ENCODE results near the gene KIAA0586.
"Not testable (repeated sequence)": the region's sequence is repeated elsewhere in the genome, so short reads cannot be mapped to it uniquely, and the experiment has no call there.

KIAA0586 gene

DNA sequence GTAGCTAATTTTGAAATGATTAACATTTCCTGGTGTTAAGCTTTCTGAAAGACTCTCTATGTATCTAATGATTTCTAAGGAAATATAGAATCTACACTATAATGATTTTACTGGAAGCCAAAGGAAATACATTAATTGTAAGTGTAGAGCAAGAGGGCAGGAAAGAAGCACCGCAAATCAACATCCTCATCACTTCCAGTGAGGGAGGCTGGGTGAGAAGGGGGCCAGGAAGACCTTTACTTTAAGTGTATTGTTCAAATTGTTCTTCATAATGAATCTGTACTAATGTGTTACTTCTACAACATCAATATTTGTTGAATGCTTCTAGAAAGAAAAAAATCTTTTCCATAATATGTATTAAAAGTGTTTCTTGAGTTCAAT is 144.9 kb downstream of the KIAA0586 start:
- Histone ChIP-seq H3K27me3 (ENCODE audit: control insufficient read depth, insufficient read depth, low read length) (no peaks in the 10 kb centered on the region), H3K4me3 (ENCODE audit: low read length) (no peak overlapping the region), H3K4me1 (ENCODE audit: control insufficient read depth, low read depth, low read length) (no peaks in the 10 kb centered on the region), H3K27ac (ENCODE audit: low read length) (no peak overlapping the region), H3K9me3 (ENCODE audit: control insufficient read depth, low read depth, low read length) (no peaks in the 10 kb centered on the region), H3K36me3 (ENCODE audit: control insufficient read depth, low read depth, low read length) (no peaks in the 10 kb centered on the region), H3K9ac (ENCODE audit: low read length) (no peak overlapping the region)

DNA sequence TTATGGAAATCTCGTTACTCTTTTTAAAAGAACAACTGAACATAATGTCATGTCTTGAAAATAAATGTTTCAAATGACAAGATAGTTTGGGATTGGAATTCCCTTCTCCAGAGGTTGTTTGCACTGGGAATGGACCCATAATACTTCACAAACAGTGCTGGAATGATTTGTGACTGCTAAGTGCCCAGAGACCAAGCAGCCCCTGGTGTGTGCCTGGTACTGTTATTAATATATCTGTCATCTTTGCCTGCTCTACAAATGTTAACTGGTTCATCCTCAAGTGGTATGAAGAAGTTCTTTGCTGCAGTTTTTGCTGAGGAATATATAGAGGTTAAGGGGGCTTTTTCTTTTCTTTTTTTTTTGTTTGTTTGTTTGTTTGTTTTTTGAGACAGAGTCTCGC is 145.3 kb downstream of the KIAA0586 start:
- no peaks in the 10 kb centered on the region for H3K4me1 ChIP-seq (ENCODE audit: control insufficient read depth, low read depth, low read length)
- H3K27me3 ChIP-seq (ENCODE audit: control insufficient read depth, insufficient read depth, low read length) = no peaks in the 10 kb centered on the region
- H3K9ac ChIP-seq (ENCODE audit: low read length) = no peak overlapping the region
- no peak overlapping the region for H3K27ac ChIP-seq (ENCODE audit: low read length)
- no peaks in the 10 kb centered on the region for H3K9me3 ChIP-seq (ENCODE audit: control insufficient read depth, low read depth, low read length)
- H3K36me3 ChIP-seq (ENCODE audit: control insufficient read depth, low read depth, low read length) = no peaks in the 10 kb centered on the region
- no peak overlapping the region for H3K4me3 ChIP-seq (ENCODE audit: low read length)

- Histone ChIP-seq H3K4me1 (ENCODE audit: control insufficient read depth, low read depth, low read length) (no peaks in the 10 kb centered on the region), H3K9me3 (ENCODE audit: control insufficient read depth, low read depth, low read length) (no peaks in the 10 kb centered on the region), H3K9ac (ENCODE audit: low read length) (no peak overlapping the region), H3K27ac (ENCODE audit: low read length) (no peak overlapping the region), H3K27me3 (ENCODE audit: control insufficient read depth, insufficient read depth, low read length) (no peaks in the 10 kb centered on the region), H3K4me3 (ENCODE audit: low read length) (no peak overlapping the region), H3K36me3 (ENCODE audit: control insufficient read depth, low read depth, low read length) (no peaks in the 10 kb centered on the region)
These were observed 147.1 kb downstream of the KIAA0586 start for GRCh38 chr14:58574623-58575022.

DNA sequence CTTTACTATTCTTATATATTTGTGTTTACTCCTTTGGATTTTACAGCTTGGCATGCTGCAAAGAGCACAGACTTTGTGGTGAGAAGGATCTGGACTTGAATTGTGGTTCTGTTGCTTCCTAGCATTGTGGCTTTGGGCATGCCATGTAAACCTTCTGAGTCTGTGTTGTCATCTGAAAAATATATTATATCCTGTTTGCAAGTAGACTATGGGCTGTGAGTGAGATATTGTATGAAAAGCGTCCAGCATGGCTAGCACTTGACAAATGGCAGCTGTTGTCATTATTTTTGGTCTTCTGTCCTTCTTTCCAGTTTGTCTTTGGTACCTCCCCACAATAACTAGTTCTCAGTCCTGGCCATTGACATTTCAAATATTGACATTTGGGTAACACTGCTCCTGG is 148.4 kb downstream of the KIAA0586 start:
- H3K9me3 ChIP-seq (ENCODE audit: control insufficient read depth, low read depth, low read length) = no peaks in the 10 kb centered on the region
- H3K27me3 ChIP-seq (ENCODE audit: control insufficient read depth, insufficient read depth, low read length) = no peaks in the 10 kb centered on the region
- no peaks in the 10 kb centered on the region for H3K4me1 ChIP-seq (ENCODE audit: control insufficient read depth, low read depth, low read length)
- H3K36me3 ChIP-seq (ENCODE audit: control insufficient read depth, low read depth, low read length) = no peaks in the 10 kb centered on the region
- no peak overlapping the region for H3K4me3 ChIP-seq (ENCODE audit: low read length)
- H3K9ac ChIP-seq (ENCODE audit: low read length) = no peak overlapping the region
- no peak overlapping the region for H3K27ac ChIP-seq (ENCODE audit: low read length)

DNA sequence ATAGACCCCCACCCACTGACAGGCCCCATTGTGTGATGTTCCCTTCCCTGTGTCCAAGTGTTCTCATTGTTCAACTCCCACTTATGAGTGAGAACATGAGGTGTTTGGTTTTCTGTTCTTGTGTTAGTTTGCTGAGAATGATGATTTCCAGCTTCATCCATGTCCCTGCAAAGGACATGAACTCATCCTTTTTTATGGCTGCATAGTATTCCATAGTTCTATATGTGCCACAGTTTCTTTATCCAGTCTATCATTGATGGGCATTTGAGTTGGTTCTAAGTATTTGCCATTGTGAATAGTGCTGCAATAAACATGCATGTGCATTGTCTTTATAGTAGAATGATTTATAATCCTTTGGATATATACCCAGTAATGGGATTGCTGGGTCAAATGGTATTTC is 152.5 kb downstream of the KIAA0586 start:
- not testable (repeated sequence) for H3K9me3 ChIP-seq (ENCODE audit: control insufficient read depth, low read depth, low read length); H3K4me3 ChIP-seq (ENCODE audit: low read length); H3K27me3 ChIP-seq (ENCODE audit: control insufficient read depth, insufficient read depth, low read length); H3K36me3 ChIP-seq (ENCODE audit: control insufficient read depth, low read depth, low read length); H3K27ac ChIP-seq (ENCODE audit: low read length); H3K9ac ChIP-seq (ENCODE audit: low read length); H3K4me1 ChIP-seq (ENCODE audit: control insufficient read depth, low read depth, low read length)

- H3K9me3 ChIP-seq (ENCODE audit: control insufficient read depth, low read depth, low read length); H3K9ac ChIP-seq (ENCODE audit: low read length); H3K4me1 ChIP-seq (ENCODE audit: control insufficient read depth, low read depth, low read length); H3K27me3 ChIP-seq (ENCODE audit: control insufficient read depth, insufficient read depth, low read length); H3K27ac ChIP-seq (ENCODE audit: low read length); H3K4me3 ChIP-seq (ENCODE audit: low read length); H3K36me3 ChIP-seq (ENCODE audit: control insufficient read depth, low read depth, low read length): not testable (repeated sequence)
These were observed 153.9 kb downstream of the KIAA0586 start for GRCh38 chr14:58581389-58581788.

GRCh38 chr14:58584383-58584782 is 156.9 kb downstream of the KIAA0586 start:
- H3K27ac ChIP-seq (ENCODE audit: low read length) = no peak overlapping the region
- H3K9me3 ChIP-seq (ENCODE audit: control insufficient read depth, low read depth, low read length) = no peaks in the 10 kb centered on the region
- no peaks in the 10 kb centered on the region for H3K27me3 ChIP-seq (ENCODE audit: control insufficient read depth, insufficient read depth, low read length)
- no peaks in the 10 kb centered on the region for H3K36me3 ChIP-seq (ENCODE audit: control insufficient read depth, low read depth, low read length)
- H3K9ac ChIP-seq (ENCODE audit: low read length) = no peak overlapping the region
- H3K4me3 ChIP-seq (ENCODE audit: low read length) = no peak overlapping the region
- H3K4me1 ChIP-seq (ENCODE audit: control insufficient read depth, low read depth, low read length) = no peaks in the 10 kb centered on the region

GRCh38 chr14:58587271-58587670 is 159.8 kb downstream of the KIAA0586 start:
- no peaks in the 10 kb centered on the region for H3K36me3 ChIP-seq (ENCODE audit: control insufficient read depth, low read depth, low read length)
- no peak overlapping the region for H3K4me3 ChIP-seq (ENCODE audit: low read length)
- H3K4me1 ChIP-seq (ENCODE audit: control insufficient read depth, low read depth, low read length) = no peaks in the 10 kb centered on the region
- H3K27ac ChIP-seq (ENCODE audit: low read length) = no peak overlapping the region
- H3K27me3 ChIP-seq (ENCODE audit: control insufficient read depth, insufficient read depth, low read length) = no peaks in the 10 kb centered on the region
- H3K9ac ChIP-seq (ENCODE audit: low read length) = no peak overlapping the region
- H3K9me3 ChIP-seq (ENCODE audit: control insufficient read depth, low read depth, low read length) = no peaks in the 10 kb centered on the region

- H3K27ac ChIP-seq (ENCODE audit: low read length); H3K4me3 ChIP-seq (ENCODE audit: low read length); H3K27me3 ChIP-seq (ENCODE audit: control insufficient read depth, insufficient read depth, low read length); H3K4me1 ChIP-seq (ENCODE audit: control insufficient read depth, low read depth, low read length); H3K9ac ChIP-seq (ENCODE audit: low read length); H3K9me3 ChIP-seq (ENCODE audit: control insufficient read depth, low read depth, low read length); H3K36me3 ChIP-seq (ENCODE audit: control insufficient read depth, low read depth, low read length): not testable (repeated sequence)
These were observed 160.8 kb downstream of the KIAA0586 start for GRCh38 chr14:58588321-58588720.

DNA sequence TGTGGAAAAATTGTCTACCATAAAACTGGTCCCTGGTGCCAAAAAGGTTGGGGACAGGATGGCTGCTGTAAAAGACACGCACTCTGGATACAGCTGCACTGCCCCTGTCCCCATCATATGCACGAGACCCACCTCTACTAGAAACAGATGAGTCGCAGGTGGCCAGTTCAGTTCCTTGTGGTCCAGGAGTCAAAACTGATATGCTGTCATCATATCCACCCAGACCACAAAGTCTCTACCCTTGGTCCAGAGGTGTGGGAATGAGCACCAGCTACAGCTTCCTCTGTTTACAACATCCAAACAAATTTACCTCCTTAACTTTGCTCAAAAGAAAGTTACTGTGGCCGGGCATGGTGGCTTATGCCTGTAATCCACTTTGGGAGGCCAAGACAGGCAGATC is 166.5 kb downstream of the KIAA0586 start:
- Histone ChIP-seq H3K4me3 (ENCODE audit: low read length) (no peak overlapping the region), H3K9me3 (ENCODE audit: control insufficient read depth, low read depth, low read length) (no peaks in the 10 kb centered on the region), H3K36me3 (ENCODE audit: control insufficient read depth, low read depth, low read length) (no peaks in the 10 kb centered on the region), H3K27ac (ENCODE audit: low read length) (no peak overlapping the region), H3K9ac (ENCODE audit: low read length) (no peak overlapping the region), H3K4me1 (ENCODE audit: control insufficient read depth, low read depth, low read length) (peaks cover 1% of the 10 kb centered on the region), H3K27me3 (ENCODE audit: control insufficient read depth, insufficient read depth, low read length) (no peaks in the 10 kb centered on the region)

DNA sequence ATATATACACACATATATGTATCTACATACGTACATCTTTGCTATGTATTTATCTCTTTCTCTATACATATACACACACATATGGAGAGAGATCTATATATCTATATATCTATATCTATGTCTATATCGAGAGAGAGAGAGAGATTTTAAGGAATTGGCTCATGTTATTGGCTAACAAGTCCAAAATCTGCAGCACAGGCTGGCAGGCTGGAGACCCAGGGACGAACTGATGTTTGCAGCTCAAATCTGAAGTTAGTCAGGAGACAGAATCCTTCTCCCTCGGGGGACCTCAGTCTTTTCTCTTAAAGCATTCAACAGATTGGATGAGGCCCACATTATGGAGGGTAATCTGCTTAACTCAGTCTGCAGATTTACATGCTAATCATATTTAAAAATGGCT is 169.5 kb downstream of the KIAA0586 start:
- no peak overlapping the region for H3K9ac ChIP-seq (ENCODE audit: low read length)
- peaks cover 3% of the 10 kb centered on the region for H3K4me1 ChIP-seq (ENCODE audit: control insufficient read depth, low read depth, low read length)
- H3K9me3 ChIP-seq (ENCODE audit: control insufficient read depth, low read depth, low read length) = no peaks in the 10 kb centered on the region
- H3K36me3 ChIP-seq (ENCODE audit: control insufficient read depth, low read depth, low read length) = no peaks in the 10 kb centered on the region
- H3K27me3 ChIP-seq (ENCODE audit: control insufficient read depth, insufficient read depth, low read length) = no peaks in the 10 kb centered on the region
- H3K4me3 ChIP-seq (ENCODE audit: low read length) = no peak overlapping the region
- no peak overlapping the region for H3K27ac ChIP-seq (ENCODE audit: low read length)

DNA sequence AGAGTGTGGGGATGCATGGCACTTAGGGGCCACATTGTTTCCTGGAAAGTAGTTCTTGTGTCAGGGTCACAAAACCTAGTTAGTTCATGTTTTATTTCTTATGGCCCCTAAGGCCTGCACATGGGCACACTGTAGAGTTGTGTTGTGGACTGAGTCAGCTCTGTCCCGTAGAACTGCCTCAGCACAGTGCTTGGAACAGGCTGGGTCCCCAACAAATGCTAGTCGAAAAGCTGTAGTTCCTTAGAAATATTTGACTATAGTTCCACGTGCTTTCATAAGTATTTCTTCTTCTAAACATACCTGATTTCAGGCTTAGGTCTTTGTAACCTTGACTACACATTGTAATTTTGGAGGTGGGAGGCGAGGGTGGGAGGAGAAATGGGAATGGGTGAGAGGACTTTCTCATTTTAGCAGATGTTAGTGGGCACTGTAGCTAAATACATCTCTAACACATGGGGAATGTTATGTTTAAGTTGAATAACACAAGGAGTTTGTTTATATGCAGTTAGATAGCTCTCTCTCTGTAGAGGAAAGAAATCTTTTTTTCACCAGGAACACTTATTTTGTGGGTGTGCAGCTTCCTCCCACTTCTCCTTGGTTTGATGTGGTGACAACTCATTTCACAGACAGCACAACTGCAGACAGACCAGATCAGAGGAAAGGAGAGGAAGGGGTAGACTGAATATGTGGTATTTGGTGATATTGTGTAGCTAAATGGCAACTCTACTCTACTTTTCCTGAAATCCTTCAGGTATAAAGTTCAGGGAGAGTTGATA is 170.7 kb downstream of the KIAA0586 start:
- H3K36me3 ChIP-seq (ENCODE audit: control insufficient read depth, low read depth, low read length) = no peaks in the 10 kb centered on the region
- peaks cover 3% of the 10 kb centered on the region for H3K4me1 ChIP-seq (ENCODE audit: control insufficient read depth, low read depth, low read length)
- no peak overlapping the region for H3K9ac ChIP-seq (ENCODE audit: low read length)
- H3K4me3 ChIP-seq (ENCODE audit: low read length) = no peak overlapping the region
- H3K9me3 ChIP-seq (ENCODE audit: control insufficient read depth, low read depth, low read length) = no peaks in the 10 kb centered on the region
- H3K27ac ChIP-seq (ENCODE audit: low read length) = no peak overlapping the region
- H3K27me3 ChIP-seq (ENCODE audit: control insufficient read depth, insufficient read depth, low read length) = no peaks in the 10 kb centered on the region
